Endothelial cell (in vitro differentiated cells): ENCODE measurements around the gene KCNE4. TPM values are rescaled to one million over a fixed set of nuclear protein-coding genes. Genes with fewer than 3 reads are reported as not detected.

Experiments
- DNase-seq: peaks from one replicate; pipeline ENCODE4 v3.0.0; 2021; ENCODE audit warnings: low spot score
- H3K27ac Mint-ChIP-seq: one replicate; pipeline ENCODE4 v1.8.0; 2021; ENCODE audit warnings: mixed read lengths, inconsistent platforms; ENCODE audit not compliant: unreplicated experiment
- H3K27me3 Mint-ChIP-seq: one replicate; pipeline ENCODE4 v1.8.0; 2021; ENCODE audit warnings: mild to moderate bottlenecking, moderate library complexity, mixed read lengths, inconsistent platforms; ENCODE audit not compliant: unreplicated experiment
- H3K36me3 Mint-ChIP-seq: one replicate; pipeline ENCODE4 v1.8.0; 2021; ENCODE audit warnings: mild to moderate bottlenecking, low read depth, mixed read lengths, inconsistent platforms; ENCODE audit not compliant: unreplicated experiment
- H3K4me1 Mint-ChIP-seq: one replicate; pipeline ENCODE4 v1.8.0; 2021; ENCODE audit warnings: mild to moderate bottlenecking, mixed read lengths, inconsistent platforms; ENCODE audit not compliant: unreplicated experiment
- H3K4me3 Mint-ChIP-seq: one replicate; pipeline ENCODE4 v1.8.0; 2021; ENCODE audit warnings: mild to moderate bottlenecking, mixed read lengths, inconsistent platforms; ENCODE audit not compliant: unreplicated experiment
- H3K9me3 Mint-ChIP-seq: one replicate; pipeline ENCODE4 v1.8.0; 2021; ENCODE audit warnings: mixed read lengths, inconsistent platforms; ENCODE audit not compliant: unreplicated experiment
- CTCF ChIP-seq: fragments of 200-600 bp; sonication (generic); IDR thresholded peaks from one replicate; pipeline ENCODE4 v1.5.0; 2021; ENCODE audit warnings: antibody characterized with exemption; ENCODE audit not compliant: unreplicated experiment
- total RNA-seq: library from RNA; stranded (reverse); fragmentation: NEBNext Ultra II Directional; extraction: Animal tissue kit (Norgen Biotek cat#: 25700); gene quantifications from one replicate; pipeline ENCODE4 v1.2.1, GENCODE V29; 2021; ENCODE audit not compliant: unreplicated experiment

Gene KCNE4
- total RNA-seq, 1 donor from 2014 or later: 0.46 TPM

- no peaks in the 10 kb centered on the region for H3K9me3 Mint-ChIP-seq
- no peak for TF ChIP-seq CTCF
- H3K36me3 Mint-ChIP-seq: no peaks in the 10 kb centered on the region
- H3K4me1 Mint-ChIP-seq: peaks cover 21% of the 10 kb centered on the region
- no peak overlapping the region for H3K4me3 Mint-ChIP-seq
- H3K27ac Mint-ChIP-seq: no peak overlapping the region
- H3K27me3 Mint-ChIP-seq: no peaks in the 10 kb centered on the region
- no peak for DNase-seq
Measured at GRCh38 chr2:223047260-223047761, 4.7 kb upstream of the KCNE4 start.

- TF ChIP-seq CTCF: no peak
- Mint-ChIP-seq H3K36me3 (no peaks in the 10 kb centered on the region), H3K27ac (no peak overlapping the region), H3K4me1 (peaks cover 13% of the 10 kb centered on the region), H3K4me3 (no peak overlapping the region), H3K9me3 (no peaks in the 10 kb centered on the region), H3K27me3 (no peaks in the 10 kb centered on the region)
- DNase-seq: no peak
Measured at GRCh38 chr2:223048519-223048918, 3.5 kb upstream of the KCNE4 start.

GRCh38 chr2:223049356-223049755, 2.6 kb upstream of the KCNE4 start:
- Mint-ChIP-seq H3K4me1 (peaks cover 6% of the 10 kb centered on the region), H3K9me3 (no peaks in the 10 kb centered on the region), H3K36me3 (no peaks in the 10 kb centered on the region), H3K27me3 (no peaks in the 10 kb centered on the region), H3K27ac (no peak overlapping the region), H3K4me3 (no peak overlapping the region)
- no peak for TF ChIP-seq CTCF
- no peak for DNase-seq

GRCh38 chr2:223050188-223050587, 1.8 kb upstream of the KCNE4 start:
- Mint-ChIP-seq H3K9me3 (no peaks in the 10 kb centered on the region), H3K4me3 (no peak overlapping the region), H3K36me3 (no peaks in the 10 kb centered on the region), H3K4me1 (peaks cover 3% of the 10 kb centered on the region), H3K27ac (no peak overlapping the region), H3K27me3 (no peaks in the 10 kb centered on the region)
- DNase-seq: no peak
- TF ChIP-seq CTCF: no peak

GRCh38 chr2:223050900-223051504, 988 bp upstream of the KCNE4 start:
- H3K27ac Mint-ChIP-seq: no peak overlapping the region
- H3K4me3 Mint-ChIP-seq: no peak overlapping the region
- H3K4me1 Mint-ChIP-seq: peaks cover 3% of the 10 kb centered on the region
- no peaks in the 10 kb centered on the region for H3K36me3 Mint-ChIP-seq
- DNase-seq: no peak
- no peaks in the 10 kb centered on the region for H3K27me3 Mint-ChIP-seq
- no peak for TF ChIP-seq CTCF
- no peaks in the 10 kb centered on the region for H3K9me3 Mint-ChIP-seq
